Frontal cortex (tissue), 4 donors: ENCODE measurements around the gene SH3BP5. TPM values are rescaled to one million over a fixed set of nuclear protein-coding genes. Genes with fewer than 3 reads are reported as not detected.

Experiments
- DNase-seq, 2 donors: peaks; one replicate each; pipeline ENCODE4 v3.0.0; 2012; ENCODE audit warnings: low spot score in 2 of 2
- FAIRE-seq: peaks from 2 replicates; lab custom pipeline; 2012; peaks lifted over from hg19 to GRCh38; lab: Jason Lieb, UNC
- total RNA-seq: library from RNA; depleted of rRNA; stranded (reverse); fragments of >200 nt; gene quantifications from one replicate; pipeline ENCODE4 v1.2.3, GENCODE V29; 2014
- donor health status: control.
- donor health status: control.
- donor health status: control.

Gene SH3BP5
- total RNA-seq, 1 donor from 2014 or later: 67.7 TPM

GRCh38 chr3:15284121-15284889, 48.1 kb downstream of the SH3BP5 start:
- FAIRE-seq: no peak
- DNase-seq: no peak

DNA sequence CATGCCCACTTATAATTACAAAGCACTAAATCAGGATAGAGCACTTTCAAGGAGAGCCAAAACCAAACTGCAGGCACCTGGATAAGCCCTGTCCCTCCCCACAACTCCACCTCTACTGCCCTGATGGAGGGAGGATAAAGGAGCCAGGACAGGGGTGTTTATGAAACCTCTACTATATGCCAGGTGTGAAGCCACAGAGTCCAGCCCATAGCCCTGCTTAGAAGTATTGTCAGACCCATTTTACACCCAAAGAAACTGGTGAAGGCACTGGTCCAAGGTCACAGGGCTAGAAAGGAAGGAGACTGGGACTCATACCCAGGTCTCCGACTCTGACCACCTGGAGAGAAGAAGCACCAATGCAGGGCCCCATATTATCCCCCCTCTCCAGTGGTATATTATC, 48.7 kb downstream of the SH3BP5 start:
- DNase-seq (no peak), FAIRE-seq (no peak)

- FAIRE-seq: no peak
- no peak for DNase-seq
These were observed 50.6 kb downstream of the SH3BP5 start for GRCh38 chr3:15281817-15282216.

GRCh38 chr3:15280853-15281532, 51.4 kb downstream of the SH3BP5 start:
- FAIRE-seq (no peak), DNase-seq (no peak)

- no peak for FAIRE-seq
- no peak for DNase-seq
These were observed 52.5 kb downstream of the SH3BP5 start for GRCh38 chr3:15279671-15280402.

- DNase-seq: no peak
- FAIRE-seq: no peak
These were observed 53.2 kb downstream of the SH3BP5 start for GRCh38 chr3:15279205-15279604.

GRCh38 chr3:15277861-15278500, 54.4 kb downstream of the SH3BP5 start:
- FAIRE-seq: no peak
- DNase-seq: no peak

- DNase-seq: no peak
- no peak for FAIRE-seq
These were observed 56.2 kb downstream of the SH3BP5 start for GRCh38 chr3:15276028-15276724.

- DNase-seq (no peak), FAIRE-seq (no peak)
These were observed 59.2 kb downstream of the SH3BP5 start for GRCh38 chr3:15273227-15273626.

GRCh38 chr3:15272426-15273196, 59.8 kb downstream of the SH3BP5 start:
- no peak for DNase-seq
- no peak for FAIRE-seq

- FAIRE-seq (no peak), DNase-seq (no peak)
These were observed 60.5 kb downstream of the SH3BP5 start for GRCh38 chr3:15271785-15272381.

DNA sequence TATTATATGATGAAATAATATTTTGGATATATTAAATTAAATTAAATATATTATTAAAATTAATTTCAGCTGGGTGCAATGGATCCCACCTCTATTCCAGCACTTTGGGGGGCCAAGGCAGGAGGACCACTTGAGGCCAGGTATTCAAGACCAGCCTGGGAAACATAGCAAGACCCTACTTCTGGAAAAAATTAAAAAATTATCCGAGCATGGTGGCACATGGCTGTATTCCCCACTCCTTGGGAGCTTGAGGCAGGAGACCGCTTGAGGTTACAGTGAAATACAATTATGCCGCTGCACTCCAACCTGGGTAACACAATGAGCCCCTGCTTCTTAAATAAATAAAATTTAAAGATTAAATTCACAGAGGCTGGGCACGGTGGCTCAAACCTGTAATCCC, 61.4 kb downstream of the SH3BP5 start:
- DNase-seq (no peak), FAIRE-seq (no peak)

DNA sequence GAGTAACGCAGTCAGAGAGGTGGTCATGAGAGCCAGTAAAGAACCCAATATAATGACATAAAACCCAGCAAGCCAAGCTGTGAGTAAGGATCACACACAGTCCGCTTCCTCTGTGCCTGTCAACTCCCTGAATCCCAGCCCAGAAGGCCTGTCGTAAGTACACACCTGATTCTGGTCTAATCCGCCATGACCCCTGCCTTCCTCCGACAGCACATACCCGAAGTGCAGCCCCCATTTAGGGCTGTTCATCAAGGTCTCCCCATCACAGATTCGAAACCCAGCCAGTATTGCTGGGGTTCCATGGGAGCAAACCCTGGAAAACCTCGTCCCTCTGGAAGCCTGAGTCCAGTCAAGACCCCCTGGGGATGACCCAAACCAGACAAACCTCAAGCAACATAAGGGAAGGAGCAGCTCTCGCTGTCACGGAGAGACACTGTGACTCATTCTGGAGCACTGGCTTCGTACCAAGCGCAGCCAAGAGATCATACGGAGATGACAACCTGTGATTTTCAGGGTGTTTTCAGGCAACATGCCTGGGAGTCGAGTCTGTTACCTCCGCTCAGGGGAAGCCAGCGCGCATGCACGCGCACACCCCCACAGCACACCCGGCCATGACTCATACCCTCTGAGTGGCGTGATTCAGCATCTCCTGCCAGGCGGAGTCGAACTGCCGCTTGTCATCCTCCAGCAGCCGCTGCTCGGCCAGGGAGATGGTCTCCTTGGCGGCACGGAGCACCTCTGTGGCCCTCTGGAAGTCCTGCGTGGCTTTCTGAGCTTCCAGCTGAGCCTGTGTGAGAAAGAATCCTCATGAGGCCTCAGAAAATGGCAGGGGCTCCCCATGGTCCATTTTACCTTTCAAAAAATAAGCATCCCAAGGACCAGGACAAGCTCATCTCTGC, 63.0 kb downstream of the SH3BP5 start:
- peak; percentile 46 to 70 for DNase-seq
- no peak for FAIRE-seq

- FAIRE-seq: no peak
- peak; percentile 49 to 76 for DNase-seq
These were observed 64.3 kb downstream of the SH3BP5 start for GRCh38 chr3:15268033-15268631.

- DNase-seq (no peak), FAIRE-seq (no peak)
These were observed 64.9 kb downstream of the SH3BP5 start for GRCh38 chr3:15267502-15267901.

GRCh38 chr3:15266510-15267376, 65.6 kb downstream of the SH3BP5 start:
- FAIRE-seq (no peak), DNase-seq (no peak)
